ENCODE measurements around the gene C14orf132.

Gene C14orf132

DNA sequence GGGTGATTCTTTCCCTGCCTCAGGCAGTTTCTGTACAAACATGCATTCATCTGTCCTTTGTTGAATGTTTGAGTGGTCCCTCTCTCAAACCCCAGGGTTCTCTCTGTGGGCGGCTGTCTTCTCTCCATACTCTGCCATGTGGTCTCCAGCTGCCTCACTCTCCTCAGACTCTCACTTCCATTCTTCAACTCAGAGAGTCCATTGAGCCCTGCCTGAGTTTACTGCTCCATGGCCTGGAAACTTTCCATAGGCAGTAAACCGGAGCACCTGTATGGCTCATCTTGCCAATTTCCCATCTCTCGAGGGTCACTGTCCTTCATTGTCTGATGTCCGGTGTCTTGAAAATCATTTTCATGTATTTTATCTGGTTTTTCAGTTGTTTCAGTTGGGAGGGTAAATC, 11.3 kb downstream of the C14orf132 start:
- DNase-seq (ENCODE audit: low read depth) = no peak
- H3K4me3 ChIP-seq (ENCODE audit: low read length) = no peak overlapping the region
- TF ChIP-seq CTCF (IDR thresholded peaks at IDR 0.05; ENCODE audit: insufficient read depth, low read depth, low read length, missing control alignments) = no peak

GRCh38 chr14:96051231-96051630, 12.1 kb downstream of the C14orf132 start:
- TF ChIP-seq CTCF (IDR thresholded peaks at IDR 0.05; ENCODE audit: insufficient read depth, low read depth, low read length, missing control alignments) = no peak

GRCh38 chr14:96051642-96052540, 12.7 kb downstream of the C14orf132 start:
- no peak overlapping the region for H3K4me3 ChIP-seq (ENCODE audit: low read length)
- peak; percentile 41 for TF ChIP-seq CTCF (IDR thresholded peaks at IDR 0.05; ENCODE audit: insufficient read depth, low read depth, low read length, missing control alignments)
- peak; percentile 10 for DNase-seq (ENCODE audit: low read depth)

More at GRCh38 chr14:96051231-96051630, 12.1 kb downstream of the C14orf132 start:
- H3K4me3 ChIP-seq (ENCODE audit: low read length) = no peak overlapping the region
- no peak for DNase-seq (ENCODE audit: low read depth)

- DNase-seq (ENCODE audit: low read depth) = no peak
- no peak for TF ChIP-seq CTCF (IDR thresholded peaks at IDR 0.05; ENCODE audit: insufficient read depth, low read depth, low read length, missing control alignments)
Observed at GRCh38 chr14:96052541-96053247, 13.5 kb downstream of the C14orf132 start.

DNA sequence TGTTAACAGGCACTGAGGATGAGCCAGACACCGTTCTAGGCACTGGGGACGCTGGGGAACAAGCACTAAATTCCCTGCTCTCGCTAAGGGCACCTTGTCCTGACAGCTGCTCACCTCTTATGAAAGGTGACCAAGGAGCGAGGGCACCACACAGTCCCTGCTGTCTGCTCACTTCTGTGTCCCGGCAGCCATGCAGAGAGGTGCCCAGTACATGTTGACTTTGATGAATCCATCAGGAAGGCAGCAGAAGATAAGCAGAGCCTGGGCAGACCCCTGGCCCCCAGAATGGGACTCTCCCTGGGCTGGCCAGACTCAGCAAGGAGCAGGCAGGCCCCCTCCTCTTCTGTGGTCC, 14.1 kb downstream of the C14orf132 start:
- DNase-seq (ENCODE audit: low read depth) = no peak
- no peak for TF ChIP-seq CTCF (IDR thresholded peaks at IDR 0.05; ENCODE audit: insufficient read depth, low read depth, low read length, missing control alignments)
- no peak overlapping the region for H3K4me3 ChIP-seq (ENCODE audit: low read length)

More at GRCh38 chr14:96052541-96053247, 13.5 kb downstream of the C14orf132 start:
- no peak overlapping the region for H3K4me3 ChIP-seq (ENCODE audit: low read length)

DNA sequence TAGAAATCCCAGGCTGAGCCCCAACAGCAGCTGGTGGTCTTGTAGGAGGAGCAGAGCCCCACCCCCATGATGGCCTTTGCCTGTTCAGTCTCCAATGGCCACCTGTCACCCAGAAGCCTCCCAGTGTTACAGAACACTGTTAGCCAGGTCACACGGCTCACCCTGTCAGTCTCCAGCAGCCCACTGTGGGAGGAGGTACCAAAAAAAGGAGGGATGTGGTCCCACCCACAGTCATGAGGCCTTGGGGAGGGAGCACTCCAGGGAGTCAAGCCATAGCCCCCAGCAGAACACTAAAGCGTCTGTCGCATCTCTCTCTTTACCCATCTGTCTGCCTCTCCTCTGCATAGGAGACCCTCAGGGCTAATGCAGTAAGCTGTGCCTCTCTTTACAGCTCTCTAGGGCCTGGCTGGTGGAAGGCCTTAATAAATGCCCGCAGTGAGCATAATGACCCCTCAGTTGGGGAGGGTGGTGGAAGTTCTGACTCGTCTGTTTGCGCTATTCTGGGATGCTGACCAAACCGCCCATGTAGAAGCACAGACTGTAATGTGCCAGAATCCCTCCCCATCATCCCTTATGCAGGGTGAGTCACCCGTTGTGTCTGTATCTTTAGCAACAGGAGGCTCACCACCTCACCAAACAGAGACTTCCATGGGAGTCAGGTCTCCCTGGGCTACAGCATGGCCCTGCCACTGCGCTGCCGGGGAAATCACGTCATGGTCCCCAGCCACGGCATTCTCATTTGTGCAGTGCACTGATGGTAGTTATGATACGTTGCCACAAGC, 14.6 kb downstream of the C14orf132 start:
- no peak for TF ChIP-seq CTCF (IDR thresholded peaks at IDR 0.05; ENCODE audit: insufficient read depth, low read depth, low read length, missing control alignments)
- no peak overlapping the region for H3K4me3 ChIP-seq (ENCODE audit: low read length)
- DNase-seq (ENCODE audit: low read depth) = peak; percentile 19
